UCSD-AML1 (cell line): ENCODE measurements around the gene SEPSECS.

ENCODE experiments used
- DNase-seq: peaks from one replicate; lab custom pipeline; 2025; ENCODE audit not compliant: unreplicated experiment; lab: John Stamatoyannopoulos, UW

SEPSECS gene

DNA sequence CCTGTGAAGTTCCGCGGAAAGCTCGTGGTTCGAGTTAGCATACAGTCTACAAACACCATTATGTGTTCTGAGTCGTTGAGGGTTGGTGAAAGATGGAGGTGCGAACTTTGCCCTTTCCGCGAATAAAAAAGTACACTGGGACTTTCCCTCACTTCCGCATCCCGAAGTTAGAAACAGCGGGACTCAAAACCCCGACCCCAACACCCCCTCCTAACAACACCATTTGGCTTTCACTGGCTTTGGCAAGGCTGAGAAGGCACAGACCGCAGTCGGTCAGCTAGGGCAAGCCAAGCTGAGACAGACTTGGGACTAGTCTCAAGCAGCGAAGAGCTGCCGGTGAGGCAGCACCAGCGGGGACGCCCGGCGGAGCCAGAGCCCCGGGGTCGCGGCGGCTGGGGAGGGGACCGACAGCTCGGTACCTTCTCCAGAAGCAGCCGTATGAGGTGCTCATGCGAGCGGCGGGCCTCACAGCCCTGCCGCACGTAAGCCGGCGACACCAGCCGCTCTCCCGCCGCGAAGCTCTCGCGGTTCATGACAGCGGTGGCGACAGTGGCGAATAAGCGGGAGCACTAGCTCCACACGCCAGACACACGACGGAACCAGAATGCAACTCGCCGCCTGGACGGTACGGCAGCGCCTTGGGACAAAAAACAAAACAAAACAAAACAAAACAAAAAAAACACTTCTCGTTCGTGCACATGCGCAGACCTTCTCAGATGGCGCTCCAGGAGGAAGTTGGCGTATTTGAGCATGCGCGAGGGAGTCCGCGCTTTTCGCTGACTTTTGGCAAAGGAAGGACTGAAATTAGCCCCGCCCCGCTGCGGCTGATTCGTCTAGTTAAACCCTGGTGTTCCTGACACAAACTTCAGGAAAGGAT is at the start of gene SEPSECS:
Gene SEPSECS, minus strand, starts transcription at position 613 of the 877 bp plus-strand sequence. Its CDS starts 80 bp downstream, at position 533.
- DNase-seq, result peak; percentile 96

- no peak for DNase-seq
Measured at GRCh38 chr4:25209702-25210101, 49.5 kb upstream of the SEPSECS start.

GRCh38 chr4:25207997-25208396 is 47.7 kb upstream of the SEPSECS start:
- DNase-seq, result no peak

- no peak for DNase-seq
Measured at GRCh38 chr4:25198713-25199112, 38.5 kb upstream of the SEPSECS start.

- no peak for DNase-seq
Measured at GRCh38 chr4:25190407-25190806, 30.2 kb upstream of the SEPSECS start.

DNA sequence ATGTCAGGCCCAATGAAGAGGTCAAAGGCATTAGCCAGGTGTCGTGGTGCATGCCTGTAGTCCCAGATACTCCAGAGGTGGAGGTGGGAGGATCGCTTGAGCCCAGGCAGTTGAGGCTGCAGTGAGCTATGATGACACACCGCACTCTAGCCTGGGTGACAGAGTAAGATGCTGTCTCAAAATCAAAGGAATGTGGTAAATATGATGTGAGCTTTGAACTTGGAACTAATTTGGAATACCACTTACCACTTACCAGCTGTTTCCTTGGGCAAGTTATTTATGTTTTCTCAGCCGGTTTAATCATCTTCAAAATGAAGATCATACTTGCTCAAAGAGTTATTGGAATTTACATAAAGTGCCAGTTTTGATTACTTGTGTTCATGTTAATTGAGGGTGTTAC is 23.8 kb upstream of the SEPSECS start:
- DNase-seq, result no peak

- DNase-seq, result no peak
Measured at GRCh38 chr4:25182937-25183336, 22.7 kb upstream of the SEPSECS start.

GRCh38 chr4:25180524-25181131 is 20.4 kb upstream of the SEPSECS start:
- no peak for DNase-seq

DNA sequence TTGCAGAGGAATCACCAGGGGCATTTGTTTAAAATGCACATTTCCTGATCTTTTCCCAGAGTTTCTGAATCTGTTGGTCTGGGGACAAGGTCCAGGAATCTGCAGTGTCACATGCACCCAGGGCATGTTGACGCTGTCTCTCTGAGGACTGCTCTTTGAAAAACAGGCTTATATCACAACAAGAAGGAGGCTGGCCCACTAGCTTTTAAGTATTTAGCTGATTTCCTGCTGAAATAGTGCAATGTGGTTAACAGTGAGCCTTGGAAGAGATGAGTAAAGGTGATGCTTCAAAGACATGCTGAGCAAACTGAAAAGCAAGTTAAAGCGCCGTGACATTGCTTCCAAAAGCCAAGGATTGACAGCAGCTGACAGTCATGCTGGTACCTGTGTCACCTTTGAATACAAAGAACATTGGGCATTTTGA is 18.6 kb upstream of the SEPSECS start:
- no peak for DNase-seq

GRCh38 chr4:25177147-25177546 is 16.9 kb upstream of the SEPSECS start:
- DNase-seq, result no peak

DNA sequence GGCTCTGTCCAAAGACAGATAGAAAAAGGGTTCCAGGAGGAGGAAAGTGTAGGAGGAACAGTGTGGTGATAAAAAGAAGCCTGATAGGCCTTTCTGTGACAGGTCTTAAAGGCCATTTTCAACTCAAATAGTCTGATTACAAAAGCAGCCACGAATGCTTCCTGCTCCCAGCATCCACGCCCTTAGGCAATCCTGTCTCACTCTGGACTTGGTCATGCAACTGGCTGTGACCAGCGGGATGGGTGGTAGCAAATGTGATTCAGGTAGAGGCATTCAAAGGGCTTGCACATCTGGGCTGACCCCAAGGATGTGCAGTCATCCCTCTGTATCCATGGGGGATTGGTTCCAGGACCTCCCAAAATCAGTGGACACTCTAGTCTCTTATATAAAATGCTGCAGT is 14.4 kb upstream of the SEPSECS start:
- DNase-seq, result no peak

DNA sequence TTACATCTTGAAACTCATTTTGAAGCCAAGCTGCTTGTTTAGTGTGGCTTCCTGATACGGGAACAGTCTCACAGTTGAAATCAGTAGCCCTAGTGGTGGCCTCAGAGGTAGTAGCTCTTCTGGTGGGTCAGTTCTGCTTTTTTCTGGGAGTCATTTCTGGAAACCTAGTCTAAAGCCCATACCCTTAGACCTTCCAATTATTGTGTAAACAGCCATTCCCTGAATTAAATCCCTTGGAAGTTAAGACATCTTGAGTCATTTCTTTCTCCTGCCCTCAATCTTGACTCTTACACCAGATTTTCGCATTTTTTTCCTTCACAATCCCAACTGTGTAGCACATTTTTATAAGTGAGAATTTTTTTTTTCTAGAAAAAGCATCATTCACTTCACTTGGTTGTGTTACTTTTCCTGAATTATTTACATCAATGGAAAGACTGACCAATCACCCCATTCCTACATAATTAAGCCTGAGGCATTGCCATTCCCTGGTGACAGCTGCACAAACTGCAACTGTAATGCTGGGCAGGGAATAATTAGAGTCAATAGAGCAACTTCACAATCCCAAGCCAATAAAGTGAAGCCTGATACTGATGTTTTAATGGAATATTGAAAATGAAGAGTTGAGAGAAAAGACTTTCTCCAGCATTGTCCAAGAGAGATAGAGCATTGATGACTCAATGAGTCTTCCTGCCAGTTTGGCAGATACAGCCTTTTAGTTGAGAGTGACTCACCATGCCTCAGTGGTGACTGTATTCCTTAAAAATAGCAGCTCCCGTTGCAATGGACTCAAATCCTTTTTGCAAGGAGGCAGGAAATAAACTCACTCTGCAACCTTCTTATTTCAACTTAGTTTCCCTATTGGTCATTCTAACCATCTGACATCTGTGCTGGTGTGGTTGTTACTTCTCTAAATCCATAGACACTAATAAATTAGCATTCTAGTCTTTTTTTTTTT is 13.0 kb upstream of the SEPSECS start:
- DNase-seq, result no peak

- DNase-seq, result no peak
Measured at GRCh38 chr4:25171201-25171865, 11.1 kb upstream of the SEPSECS start.

DNA sequence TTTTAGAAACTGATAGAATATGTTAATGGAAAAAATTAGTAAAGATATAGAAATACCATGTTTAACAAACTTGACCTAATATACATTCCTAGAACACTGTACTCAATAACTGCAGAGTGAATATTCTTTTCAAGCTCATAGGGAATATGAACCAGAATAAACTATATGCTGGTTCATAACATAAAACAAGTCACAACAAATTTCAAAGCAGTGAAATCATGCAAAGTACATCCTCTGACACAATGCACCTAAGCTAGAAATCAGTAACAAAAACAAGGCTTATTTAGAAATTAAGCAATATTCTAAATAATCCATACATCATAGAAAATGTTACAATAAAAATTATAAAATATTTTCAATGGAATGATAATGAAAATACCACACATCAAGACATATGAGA is 9.2 kb upstream of the SEPSECS start:
- no peak for DNase-seq

- DNase-seq, result no peak
Measured at GRCh38 chr4:25165916-25166315, 5.7 kb upstream of the SEPSECS start.

DNA sequence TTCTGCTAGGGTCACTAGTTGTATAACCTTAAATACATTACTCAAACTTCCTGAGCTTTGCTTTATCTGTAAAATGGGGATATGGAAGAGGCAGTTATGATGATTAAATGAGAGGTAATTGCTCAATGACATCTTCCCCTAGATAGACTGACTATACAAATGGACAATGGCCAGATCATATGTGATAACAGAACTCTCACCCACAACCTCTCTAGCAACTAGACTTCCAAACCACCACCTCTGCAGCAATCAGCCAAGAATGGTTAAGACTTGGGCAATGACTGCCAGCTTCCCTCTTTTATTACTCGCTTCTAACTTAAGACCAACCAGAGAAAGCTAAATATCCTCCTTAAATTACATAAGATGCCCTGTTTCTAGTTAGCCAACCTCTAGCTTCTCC is 2.9 kb upstream of the SEPSECS start:
- DNase-seq, result no peak

- no peak for DNase-seq
Measured at GRCh38 chr4:25162566-25162965, 2.3 kb upstream of the SEPSECS start.

DNA sequence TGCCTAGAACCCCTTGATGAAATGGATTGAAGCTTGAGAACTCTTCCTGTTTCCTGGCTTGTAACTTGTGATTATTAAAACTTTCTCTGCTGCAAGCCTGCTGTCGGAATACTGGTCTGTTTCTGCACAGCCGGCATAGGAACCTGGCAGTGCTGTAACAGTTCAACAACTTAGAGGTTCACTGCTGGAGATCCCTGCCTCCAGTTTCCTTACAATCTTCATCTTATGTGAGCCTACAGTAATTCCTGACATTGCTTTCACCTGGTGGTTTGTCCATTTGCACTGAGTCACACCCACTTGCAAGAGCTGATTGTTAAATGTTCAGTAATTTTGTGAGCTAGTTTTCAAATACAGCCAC is 1.3 kb upstream of the SEPSECS start:
- DNase-seq, result no peak

DNA sequence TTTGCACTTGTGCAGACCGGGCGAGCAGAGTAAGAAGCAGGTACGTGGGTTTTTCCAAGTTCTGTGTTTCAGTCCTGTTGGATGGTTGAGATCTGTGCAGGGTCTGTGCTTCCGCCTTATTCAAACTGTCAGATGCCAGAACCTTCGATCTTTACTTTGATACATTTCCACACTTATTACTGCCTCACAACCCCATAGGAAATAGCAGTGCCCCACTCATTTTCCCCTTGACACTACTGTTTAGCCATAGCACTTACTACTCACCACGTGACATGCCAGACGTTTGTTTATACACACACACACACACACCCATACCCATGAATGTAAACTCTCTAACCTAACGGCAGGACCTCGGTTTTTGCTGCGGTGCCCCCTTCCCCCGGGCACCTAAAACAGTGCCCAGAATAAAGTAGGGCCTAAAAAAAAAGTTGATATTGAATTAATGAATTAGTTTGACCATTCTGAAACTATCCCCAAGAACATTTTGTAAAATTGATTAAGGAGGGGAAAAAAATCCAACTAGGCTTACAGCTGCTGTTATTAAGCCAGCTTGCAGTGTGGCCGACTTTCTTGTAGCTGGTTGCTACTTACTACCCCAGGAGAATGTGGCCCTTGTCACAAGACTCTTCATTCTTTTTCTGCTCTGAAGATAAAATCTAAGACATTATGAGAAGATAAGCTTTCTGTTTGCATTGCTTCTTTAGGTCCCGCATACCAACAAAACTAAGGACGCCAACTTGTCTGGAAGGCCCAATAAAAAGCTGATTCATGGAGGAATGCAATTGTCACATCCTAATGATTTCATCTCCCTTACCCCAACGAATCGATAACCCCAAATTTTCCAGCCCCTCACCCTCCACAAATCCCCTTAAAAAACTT is 704 bp upstream of the SEPSECS start:
- DNase-seq, result no peak

DNA sequence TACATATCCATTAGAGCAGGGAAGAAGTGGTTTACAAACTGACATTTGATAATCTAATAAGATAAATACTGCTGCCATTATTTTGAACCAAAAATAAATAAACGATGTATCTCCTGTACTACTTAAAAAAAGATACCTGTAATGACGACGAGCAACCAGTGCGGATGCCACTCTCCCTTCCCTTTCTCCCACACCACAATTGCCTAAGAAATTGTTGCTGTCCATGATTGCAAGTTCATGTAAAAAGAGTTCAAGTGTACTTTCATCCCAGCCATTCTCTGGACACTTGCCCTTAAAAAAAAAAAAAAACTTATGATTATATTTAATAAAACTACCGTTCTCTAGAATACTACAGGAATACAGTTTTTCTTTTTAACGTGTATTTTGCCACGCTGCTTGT is 1.4 kb downstream of the SEPSECS start:
- no peak for DNase-seq
